Esophagus muscularis mucosa (tissue), 4 donors: Measurements from ENCODE around the gene SLC25A11. TPM values are rescaled to one million over a fixed set of nuclear protein-coding genes. Genes with fewer than 3 reads are reported as not detected.

ENCODE experiments used
- DNase-seq: peaks from one replicate; pipeline ENCODE4 v3.0.0-alpha.2; 2017; ENCODE audit errors: extremely low spot score
- H3K27ac ChIP-seq, 4 donors: fragments of 200-600 bp; sonication (generic); replicated peaks in 1 of 4; 1 replicate in 3 of 4; 2 replicates in 1 of 4; pipeline ENCODE4 v1.5.1; 2016 to 2019; ENCODE audit warnings: mild to moderate bottlenecking in 1 of 4
- H3K27me3 ChIP-seq, 4 donors: fragments of 200-600 bp; sonication (generic); one replicate each; pipeline versions ENCODE4 v1.5.1 to v1.6.0; 2016 to 2019
- H3K36me3 ChIP-seq, 4 donors: fragments of 200-600 bp; sonication (generic); one replicate each; pipeline ENCODE4 v1.5.1; 2016 to 2019
- H3K4me1 ChIP-seq, 4 donors: fragments of 200-600 bp; sonication (generic); one replicate each; pipeline ENCODE4 v1.5.1; 2016 to 2019
- H3K4me3 ChIP-seq, 4 donors: fragments of 200-600 bp; sonication (generic); 1 replicate in 2 of 4; 2 replicates in 2 of 4; pipeline ENCODE4 v1.5.1; 2016 to 2019; ENCODE audit warnings: mild to moderate bottlenecking in 4 of 4, moderate library complexity in 1 of 4
- H3K9me3 ChIP-seq, 4 donors: fragments of 200-600 bp; sonication (generic); 1 replicate in 3 of 4; 2 replicates in 1 of 4; pipeline ENCODE4 v1.5.1; 2016 to 2019
- CTCF ChIP-seq, 3 experiments: fragments of 200-600 bp in 2 of 3; fragments of 450-650 bp in 1 of 3; sonication (generic) in 2 of 3; IDR thresholded peaks; one replicate each; pipeline ENCODE4 v1.5.1; 2017 to 2019; ENCODE audit warnings: antibody characterized with exemption in 3 of 3, mild to moderate bottlenecking in 2 of 3, moderate library complexity in 1 of 3
- EP300 ChIP-seq: sonication (generic); formaldehyde crosslinking; IDR thresholded peaks from one replicate; pipeline ENCODE4 v1.6.1; 2017; ENCODE audit warnings: antibody characterized with exemption
- POLR2A ChIP-seq: fragments of 450-650 bp; IDR thresholded peaks from one replicate; pipeline ENCODE4 v1.6.1; 2017; ENCODE audit warnings: antibody characterized with exemption, moderate library complexity, mild to moderate bottlenecking, low read depth
- POLR2AphosphoS5 ChIP-seq, 2 donors: sonication (generic); formaldehyde crosslinking; IDR thresholded peaks; one replicate each; pipeline ENCODE4 v1.6.1; 2017; ENCODE audit warnings: antibody characterized with exemption in 2 of 2
- WGBS: methylation state at CpG from one replicate; pipeline ENCODE4 v1.1.5; 2018; 5-methylcytosine and 5-hydroxymethylcytosine counted together
- intact Hi-C: fragments of 100-400 bp; cut with DNase I; formaldehyde crosslinking; loops from one replicate; pipeline ENCODE4 v1.15.1; 2023
- total RNA-seq, 4 donors: library from RNA; depleted of rRNA; stranded (reverse); fragments of >200 nt; gene quantifications; one replicate each; pipeline versions ENCODE4 v1.1.0 to v1.2.1, GENCODE V29; 2016

Gene SLC25A11
- total RNA-seq, 4 donors from 2014 or later, result 38.8 to 73.4 (median 55.5) TPM

GRCh38 chr17:4969047-4969550, 29.3 kb upstream of the SLC25A11 start:
- Histone ChIP-seq H3K9me3 (no peaks in the 10 kb centered on the region), H3K36me3 (peaks cover 21 to 57% (median 44%) of the 10 kb centered on the region in 4 donors), H3K4me3 (peak overlapping the region; percentile 76 to 86 (median 78)), H3K27ac (peak overlapping the region; percentile 91 to 97 (median 95)), H3K4me1 (peaks cover 44 to 56% (median 51%) of the 10 kb centered on the region in 4 donors), H3K27me3 (no peaks in the 10 kb centered on the region)
- no peak for DNase-seq
- WGBS, result 41% methylated on average over 15 of the region's 15 CpGs
- intact Hi-C loops, result no loop called here
- TF ChIP-seq CTCF (IDR thresholded peaks at IDR 0.05), result no peak
- peak; percentile 51 to 80 for TF ChIP-seq POLR2AphosphoS5 (IDR thresholded peaks at IDR 0.05)

GRCh38 chr17:4968486-4969046, 28.7 kb upstream of the SLC25A11 start:
- intact Hi-C loops, result no loop called here
- H3K27me3 ChIP-seq, result no peaks in the 10 kb centered on the region
- no peaks in the 10 kb centered on the region for H3K9me3 ChIP-seq
- DNase-seq, result no peak
- H3K27ac ChIP-seq, result peak overlapping the region; percentile 91 to 97 (median 95)
- 21% methylated on average over 23 of the region's 23 CpGs for WGBS
- TF ChIP-seq POLR2AphosphoS5 (IDR thresholded peaks at IDR 0.05) (no peak), POLR2A (no peak), CTCF (IDR thresholded peaks at IDR 0.05) (no peak), EP300 (no peak)
- H3K36me3 ChIP-seq, result peaks cover 20 to 51% (median 38%) of the 10 kb centered on the region in 4 donors
- H3K4me3 ChIP-seq, result peak overlapping the region; percentile 76 to 86 (median 78)
- peaks cover 39 to 52% (median 48%) of the 10 kb centered on the region in 4 donors for H3K4me1 ChIP-seq

DNA sequence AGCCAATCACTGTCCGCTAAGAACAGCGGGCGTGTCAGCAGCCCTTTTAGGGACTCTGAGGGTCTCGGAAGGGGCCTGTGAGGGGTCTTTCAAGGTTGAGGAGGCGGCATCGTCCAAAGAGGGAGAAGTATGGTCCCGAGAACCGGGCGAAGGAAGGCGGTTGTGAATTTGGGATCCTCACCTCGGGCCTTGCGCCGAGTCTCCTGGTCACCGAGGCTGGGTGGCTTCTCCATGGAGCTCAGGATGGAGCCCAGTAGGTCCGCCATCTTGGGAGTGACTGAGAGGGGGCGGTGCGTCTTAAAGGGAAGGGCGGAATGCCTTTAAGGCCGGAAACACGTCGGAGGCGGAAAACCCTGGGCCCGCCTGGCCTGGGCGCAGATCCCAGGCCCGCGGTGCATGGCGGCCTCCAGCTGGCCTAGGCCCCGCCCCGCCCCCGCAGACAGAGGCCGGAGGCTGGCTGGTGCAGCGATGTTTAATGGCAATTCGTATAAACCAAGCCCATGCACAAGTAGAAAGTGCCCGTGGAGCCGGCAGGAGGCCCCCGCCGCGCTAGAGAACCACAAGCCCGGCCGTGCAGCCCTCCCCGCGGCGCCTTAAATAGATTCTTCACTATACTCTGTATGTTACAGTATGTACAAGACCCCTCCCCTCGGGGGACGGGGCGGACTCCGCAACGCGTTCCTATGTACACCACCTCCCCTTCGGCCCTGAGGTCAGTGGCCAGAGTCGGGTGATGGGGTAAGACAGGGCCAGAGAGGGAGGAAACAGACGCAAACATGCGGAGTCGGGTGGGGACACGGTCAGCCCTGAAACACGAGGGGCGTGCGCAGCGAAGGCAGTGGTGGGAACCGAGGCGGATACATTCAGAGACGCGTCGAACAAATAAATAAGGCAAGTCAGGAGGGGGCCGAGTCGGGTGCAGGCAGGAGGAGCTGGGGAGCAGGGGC, 28.0 kb upstream of the SLC25A11 start, which contains the start of gene SPAG7:
Gene SPAG7, minus strand, starts transcription at position 279 of the 947 bp plus-strand sequence. Its CDS starts 13 bp downstream, at position 266.
- Histone ChIP-seq H3K4me3 (peak within 1 kb of the TSS; percentile 76 to 86 (median 78)), H3K27ac (peak within 1 kb of the TSS; percentile 91 to 97 (median 95)), H3K27me3 (no peaks in the 10 kb centered on the region), H3K4me1 (peaks cover 38 to 52% (median 44%) of the 10 kb centered on the region in 4 donors), H3K36me3 (peaks cover 14 to 47% (median 31%) of the 10 kb centered on the region in 4 donors), H3K9me3 (no peaks in the 10 kb centered on the region)
- TF ChIP-seq POLR2AphosphoS5 (IDR thresholded peaks at IDR 0.05) (peak; percentile 91 to 93), POLR2A (peak; percentile 70), EP300 (no peak), CTCF (IDR thresholded peaks at IDR 0.05) (peak in 1 of 3 experiments; percentile 22)
- DNase-seq, result peak; percentile 99
- WGBS, result 1% methylated on average over 38 of the region's 66 CpGs
- intact Hi-C loops, result loop anchor here (2.0 kb wide), 1 partner anchor 19 kb away; the partner anchor contains the start of gene PFN1

DNA sequence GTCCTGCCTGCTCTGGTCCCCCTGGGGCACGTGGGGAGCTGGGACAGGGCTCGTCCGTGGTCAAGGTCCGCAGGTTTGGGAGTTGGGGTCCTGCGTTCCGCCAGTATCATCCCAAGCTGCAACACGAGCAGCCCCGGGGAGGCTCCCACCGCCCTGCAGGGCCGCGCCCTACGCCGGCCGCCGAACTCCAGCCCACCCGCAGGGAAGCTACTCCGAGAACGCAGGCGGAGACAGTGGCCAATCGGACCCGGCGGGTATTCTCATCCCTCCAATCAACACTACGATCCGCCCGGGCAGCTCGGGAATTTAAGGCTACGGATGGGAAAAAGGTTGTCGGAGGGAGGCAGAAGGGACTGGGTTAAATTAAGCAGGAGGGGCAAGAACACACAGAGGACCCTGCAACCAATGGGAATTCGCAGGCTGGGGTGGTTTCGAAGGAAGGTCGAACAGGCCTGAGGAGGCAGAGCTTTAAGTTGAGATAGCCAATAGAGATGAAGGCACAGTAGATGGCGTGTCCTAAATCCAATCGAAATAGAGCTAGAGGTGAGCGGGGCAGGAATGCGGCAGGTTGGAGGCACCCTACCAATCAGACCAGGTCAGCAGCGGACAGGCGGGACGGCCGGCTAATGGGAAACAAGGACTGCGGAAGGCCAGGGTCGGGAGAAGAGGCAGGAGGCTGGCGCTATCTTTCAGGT, 27.1 kb upstream of the SLC25A11 start:
- Histone ChIP-seq H3K4me1 (peaks cover 32 to 49% (median 43%) of the 10 kb centered on the region in 4 donors), H3K9me3 (no peaks in the 10 kb centered on the region), H3K4me3 (peak overlapping the region; percentile 76 to 86 (median 78)), H3K27me3 (no peaks in the 10 kb centered on the region), H3K27ac (peak overlapping the region; percentile 91 to 97 (median 95)), H3K36me3 (peaks cover 6 to 41% (median 23%) of the 10 kb centered on the region in 4 donors)
- intact Hi-C loops, result loop anchor here (2.0 kb wide), 1 partner anchor 18 kb away; the partner anchor contains the start of gene PFN1
- DNase-seq, result peak; percentile 100
- peak; percentile 71 to 78 for TF ChIP-seq POLR2AphosphoS5 (IDR thresholded peaks at IDR 0.05)
- peak; percentile 50 for TF ChIP-seq POLR2A
- TF ChIP-seq EP300, result no peak
- peak in 1 of 3 experiments; percentile 27 for TF ChIP-seq CTCF (IDR thresholded peaks at IDR 0.05)
- WGBS, result 0% methylated on average over 25 of the region's 42 CpGs
